Stimulated activated CD4-positive, alpha-beta T cell treated with anti-CD3 and anti-CD28 coated beads, Interleukin-4, amount 100 ng/mL, for 4 hours (primary cell): ENCODE results near the gene SLC39A8.
"Not testable (repeated sequence)": the region's sequence is repeated elsewhere in the genome, so short reads cannot be mapped to it uniquely, and the experiment has no call there.

Experiments used
- DNase-seq, 2 experiments: peaks; one replicate each; pipeline ENCODE4 v3.0.0-alpha.2; 2020

Gene SLC39A8

GRCh38 chr4:102295153-102295862, 50.0 kb downstream of the SLC39A8 start:
- DNase-seq, result no peak

DNA sequence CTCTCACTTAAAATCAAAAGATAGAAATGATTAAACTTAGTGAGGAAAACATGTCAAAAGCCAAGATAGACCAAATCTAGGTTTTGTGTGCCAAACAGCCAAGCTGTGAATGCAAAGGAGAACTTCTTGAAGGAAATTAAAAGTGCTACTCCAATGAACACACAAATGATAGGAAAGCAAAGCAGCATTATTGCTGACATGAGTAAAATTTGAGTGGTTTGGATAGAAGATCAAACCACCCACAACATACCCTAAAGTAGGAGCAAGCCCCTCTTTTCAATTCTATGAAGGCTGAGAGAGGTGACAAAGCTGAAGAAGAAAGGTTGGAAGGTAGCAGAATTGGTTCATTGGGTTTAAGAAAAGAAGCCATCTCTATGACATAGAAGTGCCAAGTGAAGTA, 56.8 kb downstream of the SLC39A8 start:
- DNase-seq, result no peak

DNA sequence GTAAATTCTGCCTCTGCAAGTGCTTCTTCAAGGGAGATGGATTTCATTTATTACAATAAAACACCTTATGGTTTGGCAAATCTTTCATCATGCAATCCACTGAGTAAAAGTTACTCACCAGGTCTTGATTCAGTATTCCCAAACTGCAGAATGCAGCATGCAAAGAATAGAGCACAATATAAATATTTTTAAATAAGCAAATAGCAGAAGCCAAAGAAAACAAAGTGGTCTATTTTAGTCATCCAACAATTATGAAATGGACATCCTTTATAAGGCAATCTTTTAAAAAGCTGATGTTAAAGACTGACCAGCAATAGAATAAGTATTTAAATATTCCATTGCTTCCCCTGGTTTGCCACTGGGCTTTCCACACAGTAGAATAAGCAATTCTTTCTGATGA, 59.5 kb downstream of the SLC39A8 start:
- no peak for DNase-seq

DNA sequence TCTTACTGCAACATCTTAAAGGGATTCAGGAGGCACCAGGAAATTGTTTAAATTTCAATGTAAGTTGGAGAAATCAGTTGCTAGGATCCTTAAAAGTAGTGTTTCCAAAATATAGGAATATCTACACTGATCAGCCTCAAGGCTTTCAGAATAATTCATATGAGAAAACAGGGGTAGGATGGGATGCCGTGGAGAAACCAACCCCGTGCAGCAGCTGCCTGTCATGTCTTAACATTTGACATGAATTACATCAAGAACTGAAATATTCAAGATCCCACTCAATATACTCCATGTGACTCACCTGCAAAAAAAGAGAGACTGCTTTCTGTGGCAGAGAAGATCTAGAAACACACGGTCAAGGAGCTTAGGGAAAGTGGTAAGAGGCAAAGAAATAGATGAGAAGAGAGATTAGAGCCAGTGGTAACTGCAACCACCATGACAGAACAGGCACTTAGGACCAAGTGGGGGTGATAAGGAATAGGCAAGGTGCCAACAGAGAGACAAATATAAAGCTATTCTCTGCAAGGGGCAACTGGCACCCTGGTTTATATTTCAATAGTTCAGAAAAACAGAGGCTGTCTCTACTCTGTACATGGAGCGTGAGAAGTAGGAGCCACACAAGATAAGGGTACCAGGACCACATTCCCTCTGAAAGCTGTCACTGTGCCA, 64.0 kb downstream of the SLC39A8 start:
- no peak for DNase-seq

DNA sequence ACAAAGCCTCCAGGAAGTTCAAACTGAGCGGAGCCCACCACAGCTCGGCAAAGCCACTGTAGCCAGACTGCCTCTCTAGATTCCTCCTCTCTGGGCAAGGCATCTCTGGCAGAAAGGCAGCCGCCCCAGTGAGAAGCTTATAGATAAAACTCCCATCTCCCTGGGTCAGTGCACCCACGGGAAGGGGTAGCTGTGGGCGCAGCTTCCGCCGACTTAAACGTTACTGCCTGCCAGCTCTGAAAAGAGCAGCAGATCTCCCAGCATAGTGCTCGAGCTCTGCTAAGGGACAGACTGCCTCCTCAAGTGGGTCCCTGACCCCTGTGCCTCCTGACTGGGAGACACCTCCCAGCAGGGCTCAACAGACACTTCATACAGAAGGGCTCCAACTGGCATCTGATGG, 72.0 kb downstream of the SLC39A8 start:
- not testable (repeated sequence) for DNase-seq

GRCh38 chr4:102272318-102272717, 73.0 kb downstream of the SLC39A8 start:
- DNase-seq, result no peak

DNA sequence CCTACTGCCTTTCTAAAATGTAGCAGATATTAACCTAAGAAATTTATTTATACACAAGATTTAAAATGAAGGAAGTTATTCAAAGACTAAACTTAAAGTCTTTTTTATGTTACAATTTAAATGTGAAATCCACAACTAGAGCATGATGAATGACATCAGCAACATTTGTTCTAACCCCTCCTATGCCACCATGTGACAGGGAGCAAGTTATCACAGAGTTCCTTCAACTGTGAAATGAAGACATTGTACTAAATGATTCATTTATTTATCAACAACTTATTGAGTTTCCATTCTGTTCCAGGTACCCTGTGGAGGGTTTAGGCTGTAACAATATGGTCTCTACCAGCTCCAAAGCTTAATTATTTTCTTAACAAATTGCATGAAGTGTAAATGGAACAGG, 76.9 kb downstream of the SLC39A8 start:
- no peak for DNase-seq

GRCh38 chr4:102263024-102263787, 82.1 kb downstream of the SLC39A8 start:
- DNase-seq, result no peak

DNA sequence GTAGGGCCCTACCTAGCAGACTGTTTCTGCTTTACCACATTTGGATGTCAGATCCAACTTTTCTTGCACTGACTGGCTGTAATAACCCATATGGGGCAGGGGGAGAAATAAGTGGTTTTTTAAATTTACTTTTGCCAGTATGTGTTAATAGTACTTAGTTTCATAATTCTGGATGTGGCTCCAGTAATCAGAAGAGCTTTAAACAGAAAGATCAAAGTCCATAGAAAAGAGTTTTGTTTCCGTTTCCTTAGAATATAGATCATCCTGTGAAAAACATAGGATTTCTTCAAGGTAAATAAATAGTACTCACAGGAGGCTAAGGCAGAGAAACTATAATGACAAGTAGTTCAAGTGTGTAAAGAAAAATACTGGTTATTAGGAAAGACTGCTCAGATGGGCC, 85.6 kb downstream of the SLC39A8 start:
- DNase-seq, result no peak

GRCh38 chr4:102259081-102259480, 86.2 kb downstream of the SLC39A8 start:
- no peak for DNase-seq

- DNase-seq, result no peak
Observed at GRCh38 chr4:102256321-102256720, 89.0 kb downstream of the SLC39A8 start.

GRCh38 chr4:102253860-102254259, 91.4 kb downstream of the SLC39A8 start:
- DNase-seq, result no peak

GRCh38 chr4:102252171-102252570, 93.1 kb downstream of the SLC39A8 start:
- DNase-seq, result no peak

- no peak for DNase-seq
Observed at GRCh38 chr4:102250341-102250740, 94.9 kb downstream of the SLC39A8 start.

GRCh38 chr4:102247041-102247440, 98.2 kb downstream of the SLC39A8 start:
- DNase-seq, result no peak

- DNase-seq, result no peak
Observed at GRCh38 chr4:102246416-102246815, 98.9 kb downstream of the SLC39A8 start.

GRCh38 chr4:102244878-102245535, 100.3 kb downstream of the SLC39A8 start:
- DNase-seq, result no peak

DNA sequence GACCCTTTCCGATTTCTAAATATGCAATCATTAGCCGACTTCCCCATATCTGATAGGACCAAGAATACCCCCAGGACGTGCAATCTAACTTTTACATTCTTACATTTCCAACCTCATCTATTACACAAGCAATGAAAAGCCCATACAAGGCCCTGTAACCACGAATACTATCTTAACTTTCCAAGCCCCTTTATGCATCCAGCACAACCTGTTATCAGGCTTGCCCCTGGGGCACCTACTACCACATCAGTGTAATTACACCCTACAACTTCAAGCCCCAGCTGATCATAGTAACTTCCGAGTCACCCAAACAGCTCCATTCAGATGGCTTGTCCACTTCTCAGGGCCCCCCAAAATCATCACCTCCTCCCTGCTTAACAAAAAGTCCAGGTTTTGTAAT, 102.0 kb downstream of the SLC39A8 start:
- not testable (repeated sequence) for DNase-seq

- DNase-seq, result no peak
Observed at GRCh38 chr4:102234243-102234838, 110.9 kb downstream of the SLC39A8 start.

DNA sequence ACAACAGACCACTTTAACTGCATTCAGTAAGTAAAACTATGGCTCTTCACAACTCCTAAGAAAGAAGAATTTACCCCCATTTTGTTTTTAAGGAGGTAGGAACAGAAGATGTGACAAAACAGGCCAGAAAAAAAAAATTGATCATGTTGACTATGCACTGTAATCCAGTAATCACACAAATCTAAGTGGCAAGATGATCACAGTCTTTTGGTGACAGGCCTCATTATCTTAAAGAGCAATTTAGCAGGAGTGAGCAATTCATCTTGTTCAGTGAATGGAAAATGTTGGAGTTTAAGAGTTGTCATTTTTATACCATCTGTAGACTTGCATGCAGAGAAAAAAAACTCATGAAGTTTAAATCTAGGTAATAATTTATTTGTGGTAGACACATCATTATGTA, 115.1 kb downstream of the SLC39A8 start:
- DNase-seq, result no peak

DNA sequence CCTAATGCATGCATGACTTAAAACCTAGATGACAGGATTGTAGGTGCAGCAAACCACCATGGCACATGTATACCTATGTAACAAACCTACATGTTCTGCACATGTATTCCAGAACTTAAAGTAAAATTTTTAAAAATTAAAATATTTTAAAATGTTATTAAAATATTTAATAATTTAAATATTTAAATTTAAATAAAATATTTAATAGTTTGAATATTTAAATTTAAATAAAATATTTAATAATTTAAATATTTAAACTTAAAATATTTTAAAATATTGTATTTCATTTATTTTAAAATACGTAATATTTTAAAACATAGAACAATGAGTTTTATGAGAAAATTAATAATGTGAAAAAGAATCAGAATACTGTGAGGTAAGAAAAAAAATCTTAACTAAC, 117.9 kb downstream of the SLC39A8 start:
- DNase-seq, result no peak

- DNase-seq, result no peak
Observed at GRCh38 chr4:102223461-102223860, 121.8 kb downstream of the SLC39A8 start.

- DNase-seq, result no peak
Observed at GRCh38 chr4:102222838-102223409, 122.4 kb downstream of the SLC39A8 start.
